ENCODE results near the gene ANXA6.

ANXA6 gene

DNA sequence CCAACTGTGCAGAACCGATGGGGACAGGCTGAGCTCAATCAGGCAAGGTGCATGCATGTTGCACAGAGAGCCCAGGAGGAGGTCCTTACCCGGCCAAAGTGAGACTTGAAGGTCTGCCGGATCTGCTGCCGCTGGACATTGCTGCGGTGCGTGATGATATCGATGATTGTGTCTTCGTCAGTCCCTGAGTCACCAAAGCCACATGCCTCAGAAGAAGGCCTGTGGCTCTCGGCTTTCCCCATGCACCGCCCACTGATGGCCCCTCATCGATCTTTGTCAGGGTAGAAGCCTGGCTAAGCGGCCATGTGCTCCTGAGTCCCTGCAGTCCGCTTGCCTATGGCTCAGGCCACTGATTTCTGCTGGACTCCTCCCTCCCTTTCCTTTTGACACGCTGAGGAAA lies 34.8 kb downstream of the ANXA6 start:
- Mint-ChIP-seq H3K27me3 (ENCODE audit: low read depth) (no peaks in the 10 kb centered on the region), H3K27ac (no peak overlapping the region), H3K9me3 (no peaks in the 10 kb centered on the region), H3K36me3 (ENCODE audit: low read depth) (peaks cover 69% of the 10 kb centered on the region), H3K4me3 (no peak overlapping the region), H3K4me1 (ENCODE audit: low read depth) (peaks cover 19% of the 10 kb centered on the region)
- no peak for DNase-seq (ENCODE audit: low spot score)

DNA sequence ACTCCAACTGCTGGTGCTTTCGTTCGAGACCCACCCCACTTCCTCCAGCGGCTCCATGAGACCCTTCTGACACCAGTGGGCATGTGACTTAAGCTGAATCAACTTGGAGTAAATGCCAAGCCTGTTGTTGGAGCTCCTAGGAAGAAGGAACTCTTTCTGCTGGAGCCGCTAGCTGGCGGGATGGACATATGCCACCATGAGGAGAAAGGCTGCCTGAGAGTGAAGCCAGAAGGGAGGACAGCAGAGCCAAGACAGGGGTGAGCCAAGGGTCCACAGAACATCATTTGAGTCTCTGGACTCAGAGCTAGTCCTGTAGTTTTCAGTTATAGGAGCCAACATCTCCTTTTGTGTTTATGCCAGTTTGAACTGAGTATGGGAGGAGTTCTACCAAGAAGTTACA lies 35.9 kb downstream of the ANXA6 start:
- DNase-seq (ENCODE audit: low spot score): no peak
- Mint-ChIP-seq H3K9me3 (no peaks in the 10 kb centered on the region), H3K4me3 (no peak overlapping the region), H3K27me3 (ENCODE audit: low read depth) (no peaks in the 10 kb centered on the region), H3K36me3 (ENCODE audit: low read depth) (peaks cover 71% of the 10 kb centered on the region), H3K27ac (no peak overlapping the region), H3K4me1 (ENCODE audit: low read depth) (peaks cover 13% of the 10 kb centered on the region)

DNA sequence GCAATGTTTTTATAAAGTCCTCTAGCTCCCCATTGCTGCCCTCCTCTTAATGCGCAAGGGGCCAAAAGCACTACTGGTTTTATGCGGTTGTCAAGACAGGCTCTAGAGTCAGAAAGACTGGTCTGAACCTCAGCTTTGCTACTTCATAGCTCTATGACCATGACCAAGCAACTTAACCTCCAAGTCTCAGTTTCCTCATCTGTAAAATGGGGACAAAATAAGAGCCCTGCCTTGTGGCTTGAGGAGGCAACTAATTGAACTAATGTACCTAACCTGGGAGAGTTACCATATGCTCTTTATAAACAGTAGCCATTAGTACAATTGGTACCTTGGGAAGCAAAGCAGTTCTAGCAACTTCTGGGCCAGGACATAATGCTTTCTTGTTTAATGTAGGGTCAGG lies 36.5 kb downstream of the ANXA6 start:
- peaks cover 9% of the 10 kb centered on the region for H3K4me1 Mint-ChIP-seq (ENCODE audit: low read depth)
- no peaks in the 10 kb centered on the region for H3K27me3 Mint-ChIP-seq (ENCODE audit: low read depth)
- no peak overlapping the region for H3K27ac Mint-ChIP-seq
- no peaks in the 10 kb centered on the region for H3K9me3 Mint-ChIP-seq
- H3K4me3 Mint-ChIP-seq: no peak overlapping the region
- peaks cover 68% of the 10 kb centered on the region for H3K36me3 Mint-ChIP-seq (ENCODE audit: low read depth)
- no peak for DNase-seq (ENCODE audit: low spot score)

DNA sequence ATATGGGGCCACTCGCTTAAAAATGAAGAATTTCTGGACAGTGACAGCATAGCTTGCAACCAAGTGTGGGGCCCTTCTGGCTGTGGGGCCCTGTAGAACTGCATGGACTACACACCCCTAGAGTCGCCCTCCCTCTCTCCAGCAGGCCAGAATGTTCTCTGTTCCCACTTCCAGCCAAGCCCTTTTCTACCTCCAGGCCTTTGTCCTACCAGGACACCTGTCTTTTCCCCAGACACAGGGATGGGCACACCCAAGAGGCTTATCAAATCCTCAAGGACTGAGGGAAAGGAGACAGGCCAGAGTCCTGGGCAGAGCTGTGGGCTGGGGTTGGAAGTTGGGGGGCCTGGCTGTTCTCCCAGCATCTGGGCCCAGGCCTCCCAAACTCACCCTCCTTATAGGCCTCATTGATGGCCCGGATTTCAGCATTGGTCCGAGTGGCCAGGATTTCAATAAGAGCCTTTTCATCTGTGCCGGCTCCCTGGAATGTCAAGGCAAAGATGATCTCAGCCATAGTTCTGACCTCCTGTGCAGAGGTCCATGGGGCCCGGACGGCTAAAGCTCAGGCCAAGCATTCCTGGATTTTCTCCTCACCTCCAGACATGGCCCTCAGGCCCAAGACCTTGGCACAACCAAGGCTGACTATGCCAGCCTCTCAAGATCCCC lies 38.5 kb downstream of the ANXA6 start:
- H3K4me1 Mint-ChIP-seq (ENCODE audit: low read depth): no peaks in the 10 kb centered on the region
- H3K36me3 Mint-ChIP-seq (ENCODE audit: low read depth): peaks cover 60% of the 10 kb centered on the region
- H3K9me3 Mint-ChIP-seq: no peaks in the 10 kb centered on the region
- no peak for DNase-seq (ENCODE audit: low spot score)
- no peaks in the 10 kb centered on the region for H3K27me3 Mint-ChIP-seq (ENCODE audit: low read depth)
- H3K4me3 Mint-ChIP-seq: no peak overlapping the region
- H3K27ac Mint-ChIP-seq: no peak overlapping the region

DNA sequence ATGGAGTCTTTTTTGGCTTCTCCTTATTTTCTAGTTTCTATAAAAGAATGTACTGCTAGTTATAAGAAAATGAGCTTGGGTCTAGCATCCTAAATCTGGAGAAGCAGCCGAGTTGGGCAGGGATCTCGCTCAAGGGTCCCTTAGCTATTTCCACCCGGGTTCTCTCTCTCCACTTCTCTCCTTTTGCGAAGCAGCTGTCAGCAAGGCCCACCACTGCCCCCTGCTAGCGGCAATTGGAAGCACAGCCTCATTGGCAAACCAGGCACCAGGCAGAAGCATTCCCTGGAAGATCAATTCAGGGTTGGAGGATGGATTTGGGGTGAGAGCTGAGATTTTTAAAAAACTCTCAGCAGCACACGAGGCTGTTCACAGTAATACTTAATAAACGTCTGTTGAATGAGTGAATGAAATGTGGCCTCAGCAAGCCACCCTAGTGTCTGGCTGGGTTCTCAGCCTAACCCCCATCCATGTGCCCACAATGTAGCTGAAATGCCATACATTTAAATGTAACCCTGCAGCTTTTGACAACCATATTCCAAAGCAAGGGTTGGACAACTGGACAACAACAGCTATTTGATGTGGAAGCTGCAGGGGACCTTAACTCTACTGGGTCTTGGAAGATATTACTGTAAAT lies 42.2 kb downstream of the ANXA6 start:
- peak; percentile 52 for DNase-seq (ENCODE audit: low spot score)
- no peaks in the 10 kb centered on the region for H3K4me1 Mint-ChIP-seq (ENCODE audit: low read depth)
- H3K27ac Mint-ChIP-seq: peak overlapping the region; percentile 31
- no peaks in the 10 kb centered on the region for H3K9me3 Mint-ChIP-seq
- peaks cover 55% of the 10 kb centered on the region for H3K36me3 Mint-ChIP-seq (ENCODE audit: low read depth)
- H3K27me3 Mint-ChIP-seq (ENCODE audit: low read depth): no peaks in the 10 kb centered on the region
- H3K4me3 Mint-ChIP-seq: no peak overlapping the region

DNA sequence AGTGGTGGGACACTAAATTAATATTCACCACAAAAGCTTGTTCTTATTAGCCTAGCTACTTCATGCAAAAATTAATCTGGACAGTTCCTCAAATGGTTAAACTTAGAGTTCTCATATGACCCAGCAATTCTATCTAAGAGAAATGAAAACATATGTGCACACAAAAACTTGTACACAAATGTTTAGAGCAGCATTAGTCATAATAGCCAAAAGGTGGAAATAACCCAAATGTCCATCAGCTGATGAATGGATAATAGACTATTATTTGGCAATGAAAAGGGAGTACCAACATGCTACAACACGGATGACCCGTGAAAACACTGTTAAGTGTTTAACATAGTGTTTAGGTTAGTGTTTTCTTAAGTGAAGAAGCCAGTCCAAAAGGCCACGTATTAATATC lies 43.9 kb downstream of the ANXA6 start:
- H3K36me3 Mint-ChIP-seq (ENCODE audit: low read depth): peaks cover 58% of the 10 kb centered on the region
- no peaks in the 10 kb centered on the region for H3K4me1 Mint-ChIP-seq (ENCODE audit: low read depth)
- H3K9me3 Mint-ChIP-seq: no peaks in the 10 kb centered on the region
- H3K27me3 Mint-ChIP-seq (ENCODE audit: low read depth): no peaks in the 10 kb centered on the region
- DNase-seq (ENCODE audit: low spot score): no peak
- H3K27ac Mint-ChIP-seq: no peak overlapping the region
- H3K4me3 Mint-ChIP-seq: no peak overlapping the region

DNA sequence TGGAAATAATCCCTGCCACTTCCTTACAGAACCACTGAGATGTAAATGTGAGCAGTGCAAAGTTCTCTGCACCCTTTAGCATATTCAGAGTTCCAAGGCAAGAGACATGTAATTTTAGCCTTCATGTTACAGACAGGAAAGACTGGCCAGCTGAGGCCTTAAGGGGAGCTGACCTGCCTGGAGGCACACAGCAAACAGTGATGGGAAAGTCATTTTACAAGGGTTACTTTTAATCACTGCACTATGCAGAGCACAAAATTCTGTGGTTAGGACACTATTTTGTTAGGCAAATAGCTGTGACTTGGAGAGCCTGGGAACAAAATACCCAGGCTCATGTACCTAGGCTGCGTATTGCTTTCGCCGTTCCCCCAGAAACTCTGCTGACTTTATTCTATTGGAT lies 46.6 kb downstream of the ANXA6 start:
- Mint-ChIP-seq H3K4me1 (ENCODE audit: low read depth) (no peaks in the 10 kb centered on the region), H3K4me3 (no peak overlapping the region), H3K27me3 (ENCODE audit: low read depth) (no peaks in the 10 kb centered on the region), H3K27ac (no peak overlapping the region), H3K36me3 (ENCODE audit: low read depth) (peaks cover 65% of the 10 kb centered on the region), H3K9me3 (no peaks in the 10 kb centered on the region)
- no peak for DNase-seq (ENCODE audit: low spot score)

DNA sequence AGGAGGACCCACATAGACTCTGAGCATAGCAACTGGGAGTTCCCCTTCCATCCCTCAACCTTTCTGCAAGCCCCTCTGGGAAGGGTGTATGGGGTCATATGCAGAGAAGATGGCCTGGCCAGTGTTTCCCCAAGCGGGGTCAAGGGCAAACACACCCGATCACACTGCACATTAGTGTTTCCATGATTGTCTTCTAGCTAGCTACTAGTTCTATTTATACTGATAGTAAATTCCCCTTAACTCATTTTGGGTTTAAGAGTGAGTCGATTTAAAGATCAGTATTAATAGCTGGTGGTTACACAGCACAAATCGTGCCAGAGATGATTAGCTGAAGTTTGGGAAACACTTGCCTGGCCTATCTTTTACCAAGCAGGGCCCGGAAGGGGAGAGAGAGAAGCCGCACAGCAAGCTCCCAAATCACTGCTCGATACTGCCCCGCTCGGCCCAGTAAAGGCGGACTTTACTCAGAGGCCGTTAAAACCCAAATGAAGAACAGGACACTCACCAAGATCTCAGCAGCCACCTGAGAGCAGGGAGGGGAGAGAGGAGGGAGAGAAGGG lies 47.4 kb downstream of the ANXA6 start:
- no peak overlapping the region for H3K4me3 Mint-ChIP-seq
- H3K27me3 Mint-ChIP-seq (ENCODE audit: low read depth): no peaks in the 10 kb centered on the region
- H3K36me3 Mint-ChIP-seq (ENCODE audit: low read depth): peaks cover 70% of the 10 kb centered on the region
- no peak for DNase-seq (ENCODE audit: low spot score)
- H3K27ac Mint-ChIP-seq: no peak overlapping the region
- no peaks in the 10 kb centered on the region for H3K4me1 Mint-ChIP-seq (ENCODE audit: low read depth)
- H3K9me3 Mint-ChIP-seq: no peaks in the 10 kb centered on the region

DNA sequence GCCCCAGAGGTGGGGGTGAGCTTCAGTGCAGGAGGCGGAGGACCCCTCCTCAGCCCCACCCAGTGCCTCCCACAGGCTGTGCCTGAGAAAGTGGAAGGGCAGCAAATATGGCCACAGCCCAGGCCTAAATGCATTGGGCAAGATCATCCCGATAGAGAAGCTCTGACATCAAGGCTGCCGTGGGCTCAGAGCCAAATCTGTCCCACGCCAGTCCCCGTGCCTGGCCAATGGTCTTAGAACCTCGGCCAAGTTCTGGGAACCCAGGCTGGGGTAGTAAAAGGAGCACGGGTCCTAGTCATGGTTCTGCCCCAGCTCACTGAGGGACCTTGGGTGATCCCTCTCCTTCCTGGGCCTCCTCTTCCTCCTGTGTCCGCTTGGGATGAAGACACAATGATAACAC lies 49.0 kb downstream of the ANXA6 start:
- Mint-ChIP-seq H3K27ac (no peak overlapping the region), H3K27me3 (ENCODE audit: low read depth) (no peaks in the 10 kb centered on the region), H3K4me3 (no peak overlapping the region), H3K9me3 (no peaks in the 10 kb centered on the region), H3K36me3 (ENCODE audit: low read depth) (peaks cover 72% of the 10 kb centered on the region), H3K4me1 (ENCODE audit: low read depth) (no peaks in the 10 kb centered on the region)
- no peak for DNase-seq (ENCODE audit: low spot score)

DNA sequence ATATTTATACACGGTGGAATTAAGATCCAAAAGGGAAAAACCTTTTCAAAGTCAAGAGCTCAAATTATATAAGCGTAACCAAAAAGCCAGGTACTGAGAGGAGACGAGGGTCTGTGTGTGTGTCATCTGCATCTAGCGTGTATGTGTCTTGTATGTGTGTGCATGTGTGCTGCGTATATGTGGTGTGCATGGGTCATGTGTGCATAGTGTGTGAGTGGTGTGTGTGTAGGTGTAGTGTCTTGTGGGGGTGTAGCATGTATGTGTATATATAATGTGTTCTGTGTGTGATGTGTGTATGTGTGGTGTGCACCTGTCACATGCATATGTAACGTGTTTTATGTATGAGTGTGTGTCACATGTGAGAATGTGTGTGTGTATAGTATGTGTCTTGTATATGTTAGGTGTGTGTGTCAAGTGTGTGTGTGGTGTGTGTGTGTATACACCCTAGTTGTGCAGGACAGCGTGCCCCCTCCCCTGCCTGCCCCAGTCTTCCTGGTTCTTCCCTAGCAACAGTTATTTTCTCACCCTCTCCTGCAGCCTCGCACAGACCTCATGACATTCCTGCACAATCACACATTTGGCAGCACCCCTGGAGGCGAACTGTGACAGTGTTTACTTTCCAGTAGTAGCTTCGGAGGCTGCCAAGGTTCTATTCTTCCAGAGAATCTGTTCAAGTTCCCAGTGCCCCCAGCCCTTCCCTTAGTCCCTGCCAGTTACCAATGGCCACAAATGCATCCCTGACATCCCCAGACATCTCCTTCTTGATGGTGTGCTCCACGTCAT lies 49.6 kb downstream of the ANXA6 start:
- Mint-ChIP-seq H3K4me1 (ENCODE audit: low read depth) (no peaks in the 10 kb centered on the region), H3K27ac (no peak overlapping the region), H3K27me3 (ENCODE audit: low read depth) (no peaks in the 10 kb centered on the region), H3K4me3 (no peak overlapping the region), H3K9me3 (no peaks in the 10 kb centered on the region), H3K36me3 (ENCODE audit: low read depth) (peaks cover 73% of the 10 kb centered on the region)
- no peak for DNase-seq (ENCODE audit: low spot score)

DNA sequence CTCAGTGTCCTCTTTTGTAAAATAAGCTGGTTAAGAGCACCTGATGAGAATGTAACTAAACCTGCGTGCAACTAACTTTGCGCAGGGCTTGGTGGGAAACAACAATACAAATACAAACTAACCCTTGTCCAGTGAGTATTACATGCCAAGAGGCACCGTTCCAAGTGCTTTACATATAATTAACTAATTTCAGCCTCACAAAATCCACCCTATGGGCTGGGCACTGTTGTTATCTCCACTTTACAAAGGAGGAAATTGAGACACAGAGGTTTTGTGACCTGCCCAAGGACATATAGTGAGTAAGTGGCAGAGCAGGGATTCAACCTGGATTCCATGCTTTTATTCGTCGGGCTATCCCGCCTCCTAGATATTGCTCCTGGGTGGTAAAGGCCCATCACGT lies 50.5 kb downstream of the ANXA6 start:
- Mint-ChIP-seq H3K27me3 (ENCODE audit: low read depth) (no peaks in the 10 kb centered on the region), H3K4me1 (ENCODE audit: low read depth) (no peaks in the 10 kb centered on the region), H3K36me3 (ENCODE audit: low read depth) (peaks cover 72% of the 10 kb centered on the region), H3K27ac (no peak overlapping the region), H3K9me3 (no peaks in the 10 kb centered on the region), H3K4me3 (no peak overlapping the region)
- no peak for DNase-seq (ENCODE audit: low spot score)

DNA sequence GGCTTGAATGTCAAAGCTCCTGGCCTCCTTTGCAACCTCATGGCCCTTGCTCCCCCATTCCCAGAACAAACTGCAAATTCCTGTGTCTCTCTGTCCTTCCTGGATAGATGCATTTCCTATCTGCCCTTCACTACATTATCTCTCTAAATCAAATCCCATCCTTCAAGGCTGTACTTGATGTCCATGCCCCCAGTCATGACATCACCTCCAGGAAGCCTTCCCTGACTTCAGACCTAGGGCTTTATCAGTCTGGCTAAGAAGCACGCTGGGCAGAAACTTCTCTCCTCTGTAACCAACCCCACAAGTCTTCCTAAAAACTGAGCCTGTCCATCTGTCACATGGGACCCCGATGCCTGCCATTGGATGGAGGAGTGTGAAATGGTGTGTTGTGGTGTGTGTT lies 51.1 kb downstream of the ANXA6 start:
- peaks cover 76% of the 10 kb centered on the region for H3K36me3 Mint-ChIP-seq (ENCODE audit: low read depth)
- no peaks in the 10 kb centered on the region for H3K9me3 Mint-ChIP-seq
- H3K4me3 Mint-ChIP-seq: no peak overlapping the region
- peaks cover 3% of the 10 kb centered on the region for H3K4me1 Mint-ChIP-seq (ENCODE audit: low read depth)
- DNase-seq (ENCODE audit: low spot score): no peak
- peak overlapping the region; percentile 9 for H3K27ac Mint-ChIP-seq
- H3K27me3 Mint-ChIP-seq (ENCODE audit: low read depth): no peaks in the 10 kb centered on the region

DNA sequence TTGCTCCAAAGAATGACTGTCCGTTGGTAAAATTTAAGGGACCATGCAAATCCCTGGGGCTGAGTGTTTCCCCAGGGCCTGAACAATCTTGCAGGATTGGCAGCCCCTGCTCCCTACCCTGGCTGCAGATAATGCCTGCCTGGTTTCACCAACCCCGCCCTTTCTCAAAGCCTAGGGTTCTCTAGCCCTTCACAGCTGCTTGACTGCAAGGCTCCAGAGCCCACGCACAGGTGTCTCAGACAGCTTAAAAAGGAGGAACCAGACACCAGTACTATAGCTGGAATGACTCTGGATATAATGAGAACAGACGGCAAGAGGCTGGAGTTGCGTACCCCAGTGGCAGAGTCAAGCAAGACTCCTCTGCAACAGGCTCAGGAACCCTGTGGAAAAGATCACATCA lies 51.5 kb downstream of the ANXA6 start:
- no peak for DNase-seq (ENCODE audit: low spot score)
- Mint-ChIP-seq H3K27ac (no peak overlapping the region), H3K4me3 (no peak overlapping the region), H3K36me3 (ENCODE audit: low read depth) (peaks cover 75% of the 10 kb centered on the region), H3K4me1 (ENCODE audit: low read depth) (peaks cover 3% of the 10 kb centered on the region), H3K9me3 (no peaks in the 10 kb centered on the region), H3K27me3 (ENCODE audit: low read depth) (no peaks in the 10 kb centered on the region)

DNA sequence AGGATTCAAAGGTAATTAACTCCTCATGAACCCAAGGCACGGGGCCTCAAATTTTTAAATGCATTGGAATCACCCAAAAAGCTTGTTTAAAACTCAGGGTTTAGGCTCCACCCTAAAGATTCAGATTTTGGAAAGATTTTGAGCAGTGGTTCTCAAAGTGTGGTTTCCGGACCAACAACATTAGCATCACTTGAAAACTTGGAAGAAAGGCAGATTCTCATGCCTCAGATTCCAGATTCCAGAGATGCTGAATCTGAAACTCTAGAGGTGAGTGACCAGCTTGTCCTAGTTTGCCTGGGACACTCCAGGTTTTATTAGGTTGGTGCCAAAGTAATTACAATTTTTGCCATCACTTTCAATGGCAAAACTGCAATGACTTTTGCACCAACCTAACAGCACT lies 52.0 kb downstream of the ANXA6 start:
- no peak for DNase-seq (ENCODE audit: low spot score)
- Mint-ChIP-seq H3K9me3 (no peaks in the 10 kb centered on the region), H3K27me3 (ENCODE audit: low read depth) (no peaks in the 10 kb centered on the region), H3K4me3 (no peak overlapping the region), H3K4me1 (ENCODE audit: low read depth) (peaks cover 3% of the 10 kb centered on the region), H3K36me3 (ENCODE audit: low read depth) (peaks cover 77% of the 10 kb centered on the region), H3K27ac (no peak overlapping the region)

All from T-helper 2 cell treated with Interferon-gamma antibody and Interleukin-4, amounts not matched to agents 5 μg/mL and 100 μg/mL, for 36 hours (primary cell).